HG03342 (cell line): ENCODE data around the gene CXCR4.
"Not testable (repeated sequence)": the region's sequence is repeated elsewhere in the genome, so short reads cannot be mapped to it uniquely, and the experiment has no call there.

Experiments used
- ATAC-seq: cut with Tn5 transposase; IDR thresholded peaks from one replicate; pipeline ENCODE4 v1.9.1; 2021; ENCODE audit warnings: mild to moderate bottlenecking, moderate library complexity; ENCODE audit not compliant: unreplicated experiment

The CXCR4 gene

DNA sequence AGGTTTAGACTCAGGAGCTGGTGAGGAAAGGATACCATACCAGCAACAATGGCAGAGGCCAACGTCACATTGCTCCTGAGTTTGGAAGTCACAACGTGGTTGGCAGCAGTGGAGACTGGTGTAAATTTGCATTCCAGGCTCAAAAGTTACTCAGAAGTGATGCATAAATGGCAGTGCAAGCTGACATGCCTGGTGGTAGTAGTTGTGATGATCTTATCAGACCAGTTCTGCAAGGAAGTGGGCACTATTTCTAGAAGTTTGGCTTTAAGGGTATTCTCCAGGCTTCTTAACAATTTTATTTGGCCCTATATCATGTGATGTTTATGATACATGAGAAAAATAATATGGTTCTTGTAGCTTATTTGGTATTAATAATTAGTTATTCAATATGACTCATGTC is 37.8 kb downstream of the CXCR4 start:
- no peak for ATAC-seq

DNA sequence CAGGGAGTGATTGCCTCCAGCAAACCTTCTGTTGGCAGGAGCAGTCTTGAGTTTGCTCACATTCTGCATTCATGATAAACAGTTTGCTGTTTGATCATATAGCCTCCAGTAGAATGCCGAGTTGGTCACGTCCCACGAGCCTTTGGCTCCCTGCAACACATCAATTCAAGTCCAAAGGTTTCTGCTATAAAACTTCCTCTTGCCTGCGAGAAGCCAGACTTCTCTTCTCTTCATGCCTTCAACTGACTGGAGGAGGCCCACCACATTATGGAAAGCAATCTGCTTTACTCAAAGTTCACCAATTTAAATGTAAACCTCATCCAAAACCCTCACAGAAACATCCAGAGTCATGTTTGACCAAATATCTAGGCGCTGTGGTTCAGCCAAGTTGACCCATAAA is 40.8 kb downstream of the CXCR4 start:
- no peak for ATAC-seq

- ATAC-seq: no peak
Measured at GRCh38 chr2:136075476-136075875, 42.5 kb downstream of the CXCR4 start.

DNA sequence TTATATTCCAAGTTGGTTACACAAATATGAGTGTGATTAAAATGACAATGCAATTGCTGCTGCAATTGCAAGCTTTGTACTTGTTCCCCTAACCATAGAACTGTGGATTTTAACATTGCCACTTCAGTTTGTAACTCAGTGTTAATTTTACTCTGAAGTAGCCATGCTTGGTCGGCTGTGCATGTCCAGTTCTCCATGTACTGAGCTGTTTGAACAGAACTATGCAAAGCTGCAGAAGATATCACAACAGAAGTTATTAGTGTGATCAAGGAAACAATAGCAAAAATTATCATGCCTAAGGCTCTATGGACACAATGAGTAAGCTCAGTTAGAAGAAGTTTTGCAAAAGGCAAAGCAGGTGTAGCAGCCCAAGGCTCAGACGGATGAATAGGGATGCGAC is 45.3 kb downstream of the CXCR4 start:
- ATAC-seq: no peak

DNA sequence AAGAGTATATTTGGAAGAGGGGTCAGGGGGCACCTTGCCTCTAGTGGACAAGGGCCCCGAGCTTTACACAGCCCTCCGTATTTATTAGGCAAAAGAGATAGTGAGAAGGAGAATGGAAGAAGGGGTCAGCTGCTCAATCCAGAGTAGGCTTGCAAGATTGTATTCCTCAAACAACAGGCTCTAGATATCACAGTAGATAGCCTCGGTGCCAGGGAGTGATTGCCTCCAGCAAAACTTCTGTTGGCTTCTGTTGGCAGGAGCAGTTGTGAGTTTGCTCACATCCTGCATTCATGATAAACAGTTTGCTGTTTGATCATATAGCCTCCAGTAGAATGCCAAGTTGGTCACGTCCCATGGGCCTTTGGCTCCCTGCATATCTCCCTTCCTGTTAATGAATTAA is 46.1 kb downstream of the CXCR4 start:
- ATAC-seq: not testable (repeated sequence)

- ATAC-seq: no peak
Measured at GRCh38 chr2:136070913-136071312, 47.0 kb downstream of the CXCR4 start.

DNA sequence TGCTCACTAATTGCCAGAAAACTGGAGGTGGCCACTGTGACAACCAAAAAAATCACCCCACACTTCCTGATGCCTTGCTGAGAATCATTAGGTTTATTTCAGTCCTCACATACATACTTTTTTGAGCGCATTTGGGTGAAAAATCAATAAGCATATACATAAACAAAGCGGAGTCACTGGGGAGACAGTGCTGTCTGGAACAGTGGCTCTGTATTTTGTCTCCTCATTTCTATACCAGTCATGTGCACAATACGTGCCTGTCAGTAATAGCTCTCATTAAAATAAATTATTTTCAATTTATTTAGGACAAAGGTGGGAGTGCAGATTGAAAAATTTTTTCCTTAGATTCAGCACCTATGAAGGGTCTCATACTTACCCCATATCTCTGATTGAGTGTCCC is 48.2 kb downstream of the CXCR4 start:
- ATAC-seq: no peak

- ATAC-seq: no peak
Measured at GRCh38 chr2:136068581-136069227, 49.2 kb downstream of the CXCR4 start.

GRCh38 chr2:136067897-136068580 is 49.9 kb downstream of the CXCR4 start:
- no peak for ATAC-seq

DNA sequence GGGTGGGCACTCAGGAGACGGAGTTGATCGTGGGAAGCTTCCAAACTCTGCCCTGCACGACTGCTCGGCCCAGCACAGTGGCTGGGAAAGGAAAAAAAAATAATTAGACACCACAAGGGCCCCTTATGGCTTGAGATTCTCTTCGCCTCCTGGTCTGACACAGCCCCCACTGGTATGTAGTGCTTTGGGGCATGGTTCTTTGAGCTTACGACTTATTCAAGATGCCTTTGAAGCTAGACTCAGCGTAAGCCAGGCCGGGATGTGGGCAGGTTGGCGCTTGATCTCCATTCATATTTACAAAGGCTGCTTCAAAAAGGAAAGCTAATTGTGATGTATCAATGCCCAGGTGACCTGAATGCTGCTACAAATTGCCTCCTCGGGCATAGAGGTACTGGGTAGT is 50.5 kb downstream of the CXCR4 start:
- ATAC-seq: no peak

DNA sequence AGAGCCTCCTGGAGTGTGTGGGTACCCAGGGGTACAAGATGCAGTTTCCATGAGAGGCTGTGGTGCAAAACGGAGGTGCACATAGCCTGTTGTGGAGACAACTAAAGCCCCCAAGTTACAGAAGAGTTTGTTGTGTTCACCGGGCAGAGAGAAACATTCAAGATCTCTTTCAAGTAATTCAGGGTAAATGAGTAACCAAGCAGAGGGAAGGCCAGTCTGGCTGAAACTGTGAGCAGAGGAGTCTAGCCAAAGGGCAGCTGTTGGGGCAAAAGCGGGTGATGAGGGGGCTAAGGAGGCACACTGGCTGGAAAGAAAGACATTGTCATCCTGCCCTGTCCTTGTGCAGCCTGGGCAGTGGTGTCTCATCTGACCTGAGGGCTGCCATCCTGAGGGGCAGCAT is 52.0 kb downstream of the CXCR4 start:
- peak; percentile 73 for ATAC-seq

- ATAC-seq: peak; percentile 22
Measured at GRCh38 chr2:136065384-136065783, 52.6 kb downstream of the CXCR4 start.
